Fibroblast of pulmonary artery (primary cell): ENCODE measurements around the gene LCNL1.

Source experiments
- DNase-seq: peaks from one replicate; pipeline ENCODE4 v3.0.0-alpha.2; 2010; ENCODE audit warnings: low read depth
- H3K4me3 ChIP-seq: replicated peaks from 2 replicates; pipeline ENCODE4 v1.5.1; 2011; ENCODE audit warnings: low read depth, mild to moderate bottlenecking, control low read depth, low read length, moderate library complexity
- CTCF ChIP-seq: IDR thresholded peaks from 2 replicates; pipeline ENCODE4 v1.5.1; 2011; ENCODE audit warnings: mild to moderate bottlenecking, control low read depth, low read length, inconsistent platforms; ENCODE audit errors: missing control alignments

Gene LCNL1

DNA sequence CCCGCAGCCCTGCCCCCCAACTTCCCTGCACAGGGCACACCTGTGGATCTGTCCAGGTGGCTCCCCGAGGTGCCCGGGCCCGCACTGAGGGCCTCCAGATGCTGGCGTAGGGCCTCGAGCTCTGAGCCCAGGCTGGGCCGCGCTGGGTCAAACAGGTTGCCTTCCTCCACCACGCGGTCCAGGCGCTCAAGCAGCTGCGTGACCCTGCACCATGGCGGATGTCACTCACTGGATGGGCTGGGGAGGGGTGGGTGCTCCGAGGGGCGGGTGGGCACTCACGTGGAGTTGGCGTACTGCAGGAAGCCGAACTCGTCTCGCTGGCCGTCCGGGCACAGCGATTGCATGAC is 39.8 kb downstream of the LCNL1 start:
- no peak overlapping the region for H3K4me3 ChIP-seq
- TF ChIP-seq CTCF, result no peak

DNA sequence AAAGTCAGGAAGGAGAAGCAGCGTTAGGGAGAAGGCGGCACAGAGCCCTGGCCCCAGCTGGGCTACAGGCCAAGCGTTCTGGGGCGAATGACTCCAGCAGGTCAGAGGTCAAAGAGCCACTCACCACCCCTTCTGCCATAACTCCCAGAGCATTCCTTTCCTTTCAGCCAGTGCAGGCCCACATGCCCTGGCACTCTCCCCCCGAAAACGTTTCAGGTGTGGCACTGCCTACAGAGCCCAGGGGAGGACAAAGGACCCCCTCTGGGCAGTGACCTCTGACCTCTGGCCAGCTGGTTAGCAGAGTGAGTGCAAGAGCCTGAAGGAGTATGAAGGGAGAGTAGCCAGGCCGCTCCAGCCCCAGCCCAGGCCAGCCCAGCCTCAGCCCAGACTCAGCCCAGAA is 40.4 kb downstream of the LCNL1 start:
- TF ChIP-seq CTCF, result no peak
- DNase-seq, result no peak

More for the DNA sequence above, 39.8 kb downstream of the LCNL1 start:
- no peak for DNase-seq

DNA sequence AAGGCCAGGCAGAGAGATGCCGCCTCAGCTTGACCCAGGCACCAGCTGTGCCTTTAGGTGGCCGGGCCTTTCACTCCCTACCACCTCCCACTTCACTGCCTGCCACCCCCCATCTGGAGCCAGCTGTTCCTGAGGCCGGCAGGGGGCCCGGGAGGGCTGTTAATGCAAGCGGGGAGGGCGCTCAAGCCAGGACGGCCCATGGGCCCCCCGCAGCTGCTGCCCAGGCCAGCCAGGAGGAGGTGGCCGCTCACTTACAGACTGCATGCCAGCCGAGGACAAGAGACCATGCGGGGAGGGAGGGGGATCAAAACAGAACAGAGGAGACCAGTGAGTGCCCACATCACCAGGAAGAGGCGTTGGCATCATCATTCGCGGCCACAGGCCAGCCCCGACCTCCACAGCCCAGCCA is 40.8 kb downstream of the LCNL1 start:
- H3K4me3 ChIP-seq, result no peak overlapping the region
- no peak for TF ChIP-seq CTCF

More for the DNA sequence above, 40.4 kb downstream of the LCNL1 start:
- H3K4me3 ChIP-seq, result no peak overlapping the region

GRCh38 chr9:137025517-137025966 is 42.7 kb downstream of the LCNL1 start:
- TF ChIP-seq CTCF, result no peak
- DNase-seq, result no peak
- no peak overlapping the region for H3K4me3 ChIP-seq

More for the DNA sequence above, 40.8 kb downstream of the LCNL1 start:
- no peak for DNase-seq

- no peak for DNase-seq
- H3K4me3 ChIP-seq, result no peak overlapping the region
- TF ChIP-seq CTCF, result no peak
Observed at GRCh38 chr9:137026384-137026783, 43.6 kb downstream of the LCNL1 start.

DNA sequence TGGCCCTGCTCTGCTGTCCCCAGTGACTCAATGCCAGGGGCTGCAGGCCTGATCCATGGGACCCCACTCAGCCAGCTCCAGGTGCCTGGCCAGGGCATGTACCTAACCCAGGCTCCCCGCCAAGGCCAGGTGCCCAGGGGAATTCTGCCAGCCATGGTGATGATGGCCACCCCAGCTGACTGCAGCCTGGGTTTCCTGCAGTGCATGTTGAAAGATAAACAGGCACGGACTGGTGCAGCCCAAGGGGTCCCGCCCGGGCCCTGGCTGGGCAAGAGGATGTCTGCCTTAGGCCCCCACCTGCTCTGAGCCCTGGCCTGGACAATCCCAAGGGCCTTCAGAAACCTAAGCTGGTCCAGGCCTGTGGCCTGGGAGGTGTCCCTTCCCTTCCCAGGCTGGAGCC is 44.0 kb downstream of the LCNL1 start:
- H3K4me3 ChIP-seq, result no peak overlapping the region
- TF ChIP-seq CTCF, result no peak
- DNase-seq, result no peak
